K562 (cell line): ENCODE data around the gene FLVCR2.

Experiments
- MLX ChIP-seq, 2 experiments: fragments of 450-650 bp in 1 of 2; sonication (generic) in 1 of 2; formaldehyde crosslinking; conservative IDR thresholded peaks; 2 replicates each; pipeline versions ENCODE4 v1.4.0 to v1.8.1; 2020 to 2022; ENCODE audit warnings: mild to moderate bottlenecking in 1 of 2, missing genetic modification reagents in 1 of 2
- PHB2 ChIP-seq: fragments of 450-650 bp; IDR thresholded peaks from 2 replicates; pipeline ENCODE4 v1.6.1; 2017; ENCODE audit warnings: low read depth
- RAD21 ChIP-seq, 2 experiments: fragments of 250-450 bp in 1 of 2; fragments of 450-650 bp in 1 of 2; sonication (Bioruptor Pico) in 1 of 2; formaldehyde crosslinking in 1 of 2; IDR thresholded peaks in 1 of 2; conservative IDR thresholded peaks in 1 of 2; 2 replicates each; pipeline versions ENCODE4 v1.4.0 to v1.8.0; 2020 to 2022; ENCODE audit warnings: mild to moderate bottlenecking in 2 of 2, moderate library complexity in 1 of 2
- REST ChIP-seq, 2 experiments: fragments of 450-650 bp; formaldehyde crosslinking in 1 of 2; IDR thresholded peaks; 2 replicates each; pipeline versions ENCODE4 v1.4.0 to v1.6.1; 2014 to 2020; ENCODE audit warnings: mild to moderate bottlenecking in 2 of 2, borderline replicate concordance in 1 of 2, low read depth in 1 of 2
- SETDB1 ChIP-seq: IDR thresholded peaks from one replicate; pipeline ENCODE4 v1.6.1; 2012; ENCODE audit warnings: low read length, control low read depth, inconsistent platforms

GRCh38 chr14:75553761-75554364 is 24.6 kb upstream of the FLVCR2 start:
- no peak for TF ChIP-seq SETDB1
- no peak for TF ChIP-seq MLX (CRISPR knock-in tag; conservative IDR thresholded peaks at IDR 0.05)
- TF ChIP-seq RAD21 (CRISPR knock-in tag; conservative IDR thresholded peaks at IDR 0.05 in 1 of 2, IDR thresholded peaks at IDR 0.05 in 1 of 2), result no peak
- TF ChIP-seq REST (IDR thresholded peaks at IDR 0.05; ENCODE audit: borderline replicate concordance), result no peak
- no peak for TF ChIP-seq REST (CRISPR knock-in tag; IDR thresholded peaks at IDR 0.05; ENCODE audit: low read depth)
- no peak for TF ChIP-seq PHB2
